OCI-LY7 (cell line): ENCODE results near the gene RAB2B. TPM values are rescaled to one million over a fixed set of nuclear protein-coding genes. Genes with fewer than 3 reads are reported as not detected.

Experiments used
- BruUV-seq: library from RNA; stranded (reverse); fragments of 400-500 nt; replicated peaks from 2 replicates; lab custom pipeline; 2021; lab: Mats Ljungman, UMichigan
- CTCF ChIA-PET: fragments of 300-600 bp; sonication (Branson Sonifier 250); formaldehyde crosslinking; loops from one replicate; lab custom pipeline; 2022; ENCODE audit warnings: antibody characterized with exemption; ENCODE audit not compliant: unreplicated experiment; lab: Charles Lee
- POLR2A ChIA-PET: fragments of 300-600 bp; sonication (Branson Sonifier 250); formaldehyde crosslinking; loops from one replicate; lab custom pipeline; 2022; ENCODE audit warnings: antibody characterized with exemption; lab: Charles Lee
- DNase-seq: peaks from one replicate; pipeline ENCODE4 v3.0.0-alpha.2; 2015; ENCODE audit warnings: low spot score
- H2AFZ ChIP-seq: fragments of 200-600 bp; sonication (generic), shearing (Covaris generic); 2 replicates; pipeline ENCODE4 v1.6.1; 2014; ENCODE audit warnings: mild to moderate bottlenecking, antibody characterized with exemption, low read length, moderate library complexity
- H3K27ac ChIP-seq: fragments of 200-600 bp; sonication (generic); 2 replicates; pipeline ENCODE4 v1.5.1; 2014; ENCODE audit warnings: mixed run types, low read depth, mild to moderate bottlenecking, moderate library complexity, low read length, inconsistent platforms; ENCODE audit not compliant: poor library complexity, severe bottlenecking
- H3K36me3 ChIP-seq: fragments of 200-600 bp; sonication (generic); 2 replicates; pipeline ENCODE4 v1.6.1; 2014; ENCODE audit warnings: mild to moderate bottlenecking, antibody characterized with exemption, low read length, moderate library complexity, mixed read lengths; ENCODE audit not compliant: insufficient read depth
- H3K4me1 ChIP-seq: fragments of 200-600 bp; sonication (generic); 2 replicates; pipeline ENCODE4 v1.5.1; 2014; ENCODE audit warnings: mild to moderate bottlenecking, low read length; ENCODE audit not compliant: insufficient read depth, poor library complexity, severe bottlenecking
- H3K4me2 ChIP-seq: fragments of 200-600 bp; sonication (generic); 2 replicates; pipeline ENCODE4 v1.6.1; 2014; ENCODE audit warnings: mild to moderate bottlenecking, low read length
- H3K4me3 ChIP-seq: fragments of 200-600 bp; sonication (generic); 2 replicates; pipeline ENCODE4 v1.5.1; 2014; ENCODE audit warnings: mild to moderate bottlenecking, low read depth, low read length; ENCODE audit not compliant: poor library complexity, severe bottlenecking
- H3K79me2 ChIP-seq: fragments of 200-600 bp; sonication (generic); 2 replicates; pipeline ENCODE4 v1.6.1; 2016; ENCODE audit warnings: low read depth, mild to moderate bottlenecking, low read length, moderate library complexity, mixed read lengths; ENCODE audit not compliant: insufficient read depth
- H3K9me2 ChIP-seq: fragments of 200-600 bp; sonication (generic); 2 replicates; pipeline ENCODE4 v1.6.1; 2016; ENCODE audit warnings: mild to moderate bottlenecking, low read length, mixed read lengths; ENCODE audit not compliant: insufficient read depth
- H3K9me3 ChIP-seq: fragments of 200-600 bp; sonication (generic); 2 replicates; pipeline ENCODE4 v1.6.1; 2014; ENCODE audit warnings: mild to moderate bottlenecking, mixed run types, low read length, mixed read lengths
- H4K20me1 ChIP-seq: fragments of 200-600 bp; sonication (generic); 2 replicates; pipeline ENCODE4 v1.6.1; 2014; ENCODE audit warnings: mild to moderate bottlenecking, antibody characterized with exemption, low read length, moderate library complexity, mixed read lengths; ENCODE audit not compliant: insufficient read depth
- CTCF ChIP-seq: fragments of 200-600 bp; sonication (generic); conservative IDR thresholded peaks from 2 replicates; pipeline ENCODE4 v1.5.1; 2014; ENCODE audit warnings: mild to moderate bottlenecking, antibody characterized with exemption, low read length, moderate library complexity, mixed read lengths
- EZH2phosphoT487 ChIP-seq: fragments of 200-600 bp; sonication (generic); IDR thresholded peaks from 2 replicates; pipeline ENCODE4 v1.6.1; 2018; ENCODE audit warnings: low read depth, borderline replicate concordance, mild to moderate bottlenecking, mixed run types, antibody characterized with exemption, low read length, moderate library complexity, mixed read lengths
- intact Hi-C: fragments of 100-400 bp; cut with micrococcal nuclease; formaldehyde crosslinking; loops from one replicate; pipeline ENCODE4 v1.10.0; 2022; ENCODE audit not compliant: unreplicated experiment
- total RNA-seq, 2 experiments: library from RNA; depleted of rRNA in 1 of 2; stranded (reverse); fragments of >200 nt in 1 of 2; shearing (Covaris generic) in 1 of 2; gene quantifications; 2 replicates each; pipeline ENCODE4 v1.2.3, GENCODE V29; 2014 to 2022

The RAB2B gene
- total RNA-seq, 2 experiments from 2014 or later = 14.5 to 18.7 TPM

GRCh38 chr14:21436567-21437062 is 40.1 kb downstream of the RAB2B start:
- Histone ChIP-seq H3K9me2 (no peaks in the 10 kb centered on the region), H4K20me1 (peaks cover 21% of the 10 kb centered on the region), H3K79me2 (peaks cover 77% of the 10 kb centered on the region), H3K36me3 (peaks cover 40% of the 10 kb centered on the region), H3K9me3 (no peaks in the 10 kb centered on the region), H3K4me3 (peak overlapping the region; percentile 81), H3K27ac (peak overlapping the region; percentile 36), H3K4me1 (peaks cover 21% of the 10 kb centered on the region), H2AFZ (peak overlapping the region; percentile 17; the same call in 1 of the 2 replicates), H3K4me2 (peak overlapping the region; percentile 73)
- BruUV-seq = no TSS peak
- DNase-seq = no peak
- intact Hi-C loops = loop anchor here (1.0 to 5.0 kb wide), 3 partner anchors 20 to 169 kb away; partner anchors contain the start of genes CHD8, HNRNPC and SUPT16H
- ChIA-PET CTCF (interaction anchor here (0.5 to 1.0 kb wide), 3 partner anchors 10 to 334 kb away, joined by 3 to 5 read pairs (median 4); partner anchors contain the start of gene SALL2), POLR2A (interaction anchor here (0.6 to 3.6 kb wide), 18 partner anchors 9 to 296 kb away, joined by 3 to 35 read pairs (median 4); partner anchors contain the start of genes CHD8, RAB2B, SALL2 and TOX4)
- TF ChIP-seq CTCF = no peak
- no peak for TF ChIP-seq EZH2phosphoT487

- intact Hi-C loops = no loop called here
- no peak for TF ChIP-seq CTCF
- TF ChIP-seq EZH2phosphoT487 = no peak
- no peak overlapping the region for H2AFZ ChIP-seq
- no TSS peak for BruUV-seq
- DNase-seq = no peak
- H3K9me3 ChIP-seq = no peaks in the 10 kb centered on the region
- no peaks in the 10 kb centered on the region for H3K9me2 ChIP-seq
- CTCF ChIA-PET = no interaction called here
- H3K4me3 ChIP-seq = no peak overlapping the region
- H3K4me1 ChIP-seq = peaks cover 10% of the 10 kb centered on the region
- H3K79me2 ChIP-seq = peaks cover 48% of the 10 kb centered on the region
- no peak overlapping the region for H3K27ac ChIP-seq
- H4K20me1 ChIP-seq = peaks cover 15% of the 10 kb centered on the region
- POLR2A ChIA-PET = interaction anchor here (1.0 to 1.5 kb wide), 2 partner anchors 15 to 39 kb away, joined by 3 read pairs; no protein-coding TSS in a partner anchor
- H3K36me3 ChIP-seq = peaks cover 83% of the 10 kb centered on the region
- no peak overlapping the region for H3K4me2 ChIP-seq
Measured at GRCh38 chr14:21431126-21431525, 45.6 kb downstream of the RAB2B start.

DNA sequence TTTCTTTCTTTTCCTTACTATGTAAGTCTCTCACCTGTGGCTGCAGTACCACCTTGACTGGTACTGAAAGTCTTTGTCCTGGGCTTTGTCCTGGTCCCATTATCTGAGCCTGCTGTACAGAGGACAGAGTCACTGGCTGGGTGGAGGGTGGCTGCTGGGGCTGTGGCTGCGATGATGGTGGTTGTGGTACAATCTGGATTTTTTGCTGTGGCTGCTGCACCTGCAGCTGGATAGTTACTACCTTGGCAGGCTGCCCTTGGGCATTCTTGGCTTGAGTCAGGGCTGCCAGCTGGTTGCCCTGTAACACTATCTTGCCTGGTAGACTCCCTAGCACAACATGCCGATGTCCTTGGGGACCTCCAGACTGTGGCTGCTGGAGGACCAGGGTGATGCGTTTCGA is 47.8 kb downstream of the RAB2B start:
- POLR2A ChIA-PET = no interaction called here
- no peaks in the 10 kb centered on the region for H3K9me3 ChIP-seq
- H3K4me2 ChIP-seq = no peak overlapping the region
- H3K4me3 ChIP-seq = no peak overlapping the region
- peaks cover 26% of the 10 kb centered on the region for H3K79me2 ChIP-seq
- TF ChIP-seq EZH2phosphoT487 = no peak
- no peak for TF ChIP-seq CTCF
- intact Hi-C loops = no loop called here
- no peak overlapping the region for H3K27ac ChIP-seq
- BruUV-seq = no TSS peak
- H2AFZ ChIP-seq = no peak overlapping the region
- H3K36me3 ChIP-seq = peaks cover 94% of the 10 kb centered on the region
- CTCF ChIA-PET = no interaction called here
- H4K20me1 ChIP-seq = peaks cover 10% of the 10 kb centered on the region
- no peaks in the 10 kb centered on the region for H3K4me1 ChIP-seq
- no peak for DNase-seq
- H3K9me2 ChIP-seq = no peaks in the 10 kb centered on the region
